NCI-H1105 treated with DMSO at 0.1 percent for 48 hours (cell line): ENCODE measurements around the gene CLCA1.

Source experiments
- DNase-seq: peaks from one replicate; lab custom pipeline; 2025; lab: John Stamatoyannopoulos, UW

Gene CLCA1

DNA sequence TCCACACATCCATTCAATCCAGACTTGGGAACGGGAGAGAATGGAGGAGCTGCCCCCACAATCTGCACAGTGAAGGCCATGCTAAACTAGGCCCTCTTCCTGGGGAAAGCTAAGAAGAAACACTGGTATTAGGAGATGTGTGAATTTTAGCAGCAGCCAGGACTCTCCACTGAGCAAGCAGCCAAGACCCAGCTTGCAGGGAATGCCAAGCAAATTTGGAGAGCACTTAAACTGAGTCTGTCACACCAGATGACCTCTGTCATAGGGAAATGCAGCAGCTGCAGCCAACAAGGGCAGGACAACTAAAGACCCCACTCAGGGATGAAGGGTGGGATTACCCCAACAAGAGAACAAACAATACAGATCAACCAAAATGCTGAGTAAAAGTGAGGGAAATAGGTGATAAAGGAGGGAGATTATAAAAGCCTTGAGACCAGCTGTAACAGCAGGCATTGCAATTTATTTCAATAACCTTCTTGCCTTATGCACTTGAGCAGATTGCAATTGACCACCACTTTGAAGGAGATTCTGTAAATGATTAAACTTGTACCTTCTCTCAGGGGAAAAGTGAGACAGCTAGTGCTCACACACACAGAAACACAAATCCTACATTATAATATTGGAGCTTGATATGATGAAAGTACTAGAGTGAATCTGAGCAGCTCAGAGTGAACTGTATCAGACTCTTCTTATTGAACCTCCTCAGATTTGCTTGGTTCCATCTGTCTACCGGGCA, 2.5 kb upstream of the CLCA1 start:
- no peak for DNase-seq

GRCh38 chr1:86466986-86467385, 1.7 kb upstream of the CLCA1 start:
- DNase-seq, result no peak

GRCh38 chr1:86470859-86471258, 2.1 kb downstream of the CLCA1 start:
- no peak for DNase-seq

DNA sequence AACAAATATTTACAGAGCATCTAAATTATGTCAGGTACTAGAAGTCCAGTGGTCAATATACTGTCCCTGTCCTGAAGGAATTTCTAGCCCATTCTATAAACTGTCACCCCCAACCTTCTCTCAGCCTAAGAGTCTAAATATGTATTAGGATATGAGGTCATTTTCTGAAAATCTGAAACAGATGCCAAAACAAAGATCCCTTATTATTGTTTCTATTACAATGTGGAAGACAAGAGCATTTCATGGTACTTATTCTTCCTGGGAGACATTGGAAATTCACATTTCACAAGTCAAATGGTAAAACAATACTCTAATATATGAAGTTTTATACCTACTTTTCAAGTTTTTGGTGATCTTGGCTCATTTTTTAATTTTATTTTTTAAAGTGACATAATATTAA, 2.6 kb downstream of the CLCA1 start:
- no peak for DNase-seq

DNA sequence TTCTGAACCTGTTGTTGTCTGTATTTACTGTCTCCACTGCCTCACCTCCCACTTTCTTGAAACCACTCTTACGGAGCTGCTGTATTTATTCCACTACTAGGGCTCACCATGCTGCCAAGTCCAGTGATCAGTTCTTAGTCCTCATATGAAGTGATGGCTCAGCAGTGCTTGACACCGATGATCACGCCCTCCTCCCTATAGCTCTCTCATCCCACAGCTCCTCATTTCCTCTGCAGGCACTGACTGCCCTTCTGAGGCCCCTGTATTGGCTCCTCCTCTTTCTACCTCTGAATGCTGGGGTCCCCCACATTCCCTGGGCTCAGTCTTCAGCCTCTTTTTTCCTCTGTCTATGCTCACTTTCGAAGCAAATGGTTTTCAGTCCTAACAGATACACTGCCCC, 3.4 kb downstream of the CLCA1 start:
- no peak for DNase-seq

GRCh38 chr1:86472767-86473166, 4.0 kb downstream of the CLCA1 start:
- no peak for DNase-seq

GRCh38 chr1:86477256-86477655, 8.5 kb downstream of the CLCA1 start:
- no peak for DNase-seq

DNA sequence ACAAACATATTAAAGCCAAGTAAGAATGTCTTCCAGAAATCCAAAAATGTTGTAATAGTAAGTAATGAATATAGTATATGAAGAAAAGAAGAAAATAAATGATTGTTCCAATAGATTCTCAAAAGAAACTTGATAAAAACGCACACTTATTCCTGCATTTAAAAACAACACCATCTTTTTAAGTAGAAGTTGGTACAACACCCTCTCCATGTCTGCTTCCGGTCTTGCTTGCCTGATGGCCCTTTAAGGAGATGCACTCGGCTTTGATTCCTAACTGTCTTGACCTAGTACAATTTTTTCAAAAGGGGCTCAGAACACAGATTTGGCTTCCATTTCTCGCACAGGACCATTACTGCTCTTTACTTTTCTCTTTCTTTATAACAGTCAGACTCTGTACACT, 9.0 kb downstream of the CLCA1 start:
- DNase-seq, result no peak

- no peak for DNase-seq
These were observed 9.9 kb downstream of the CLCA1 start for GRCh38 chr1:86478416-86479156.

DNA sequence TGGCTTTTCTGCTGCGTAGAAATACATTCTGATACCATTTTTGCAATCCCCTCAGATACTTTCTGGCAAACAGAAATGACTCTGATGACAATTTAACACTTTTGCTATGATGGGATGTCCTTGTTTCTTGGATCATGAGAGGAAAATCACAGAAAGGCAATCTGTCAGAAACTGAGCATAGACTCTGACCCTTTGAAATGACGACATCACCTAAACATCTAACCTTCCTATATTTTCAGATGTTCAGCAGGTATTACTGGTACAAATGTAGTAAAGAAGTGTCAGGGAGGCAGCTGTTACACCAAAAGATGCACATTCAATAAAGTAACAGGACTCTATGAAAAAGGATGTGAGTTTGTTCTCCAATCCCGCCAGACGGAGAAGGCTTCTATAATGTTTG, 13.2 kb downstream of the CLCA1 start:
- no peak for DNase-seq

- DNase-seq, result no peak
These were observed 18.5 kb downstream of the CLCA1 start for GRCh38 chr1:86487131-86487810.

GRCh38 chr1:86487811-86488141, 19.0 kb downstream of the CLCA1 start:
- no peak for DNase-seq

- DNase-seq, result no peak
These were observed 20.6 kb downstream of the CLCA1 start for GRCh38 chr1:86489242-86489878.

DNA sequence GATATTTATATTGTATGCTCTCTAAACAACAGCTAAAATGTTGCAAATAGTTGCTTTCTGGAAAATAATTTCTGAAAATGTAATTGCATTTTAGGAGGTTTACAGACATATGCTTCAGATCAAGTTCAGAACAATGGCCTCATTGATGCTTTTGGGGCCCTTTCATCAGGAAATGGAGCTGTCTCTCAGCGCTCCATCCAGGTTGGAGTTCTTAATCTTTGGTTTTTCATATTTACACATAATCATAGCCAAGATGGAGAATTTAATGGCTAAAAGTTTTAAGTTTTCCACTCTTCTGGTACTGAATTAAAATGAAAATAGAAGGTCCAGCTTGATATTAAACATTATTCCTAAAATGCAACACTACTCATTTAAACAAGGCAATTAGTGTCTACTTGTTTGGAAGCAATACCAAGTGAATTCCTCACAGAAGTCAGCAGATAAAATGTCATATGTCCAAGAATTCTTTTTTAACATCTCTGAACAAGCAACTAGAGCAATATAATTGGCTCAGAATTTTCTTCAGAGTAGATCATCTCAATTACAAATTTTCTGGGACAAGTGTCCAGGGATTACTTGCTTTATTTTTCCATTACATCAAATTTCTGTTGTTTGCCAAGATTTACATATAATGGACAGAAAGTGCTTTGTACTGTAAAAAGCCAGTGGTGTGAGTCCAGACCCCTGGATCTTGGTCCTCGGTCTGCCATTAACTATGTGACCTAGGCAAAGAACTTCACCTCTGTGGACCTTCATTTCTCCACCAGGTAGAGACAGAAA, 22.6 kb downstream of the CLCA1 start:
- no peak for DNase-seq

DNA sequence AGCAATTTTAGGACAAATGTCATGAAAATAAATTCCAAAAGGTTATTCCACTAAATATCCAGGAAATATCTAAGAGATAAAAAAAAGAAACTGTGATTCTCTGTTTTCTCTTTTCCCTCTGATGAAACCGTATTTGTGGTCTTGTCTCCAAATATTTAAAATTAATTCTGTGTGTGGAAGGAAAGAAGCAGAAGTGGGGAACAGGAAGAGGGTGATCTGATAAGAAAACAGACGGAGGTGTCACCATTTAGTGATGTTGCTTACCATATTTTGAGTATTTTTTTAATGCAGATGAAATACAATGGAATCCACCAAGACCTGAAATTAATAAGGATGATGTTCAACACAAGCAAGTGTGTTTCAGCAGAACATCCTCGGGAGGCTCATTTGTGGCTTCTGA, 29.6 kb downstream of the CLCA1 start:
- DNase-seq, result no peak

GRCh38 chr1:86499987-86500593, 31.4 kb downstream of the CLCA1 start:
- peak; percentile 50 for DNase-seq

- DNase-seq, result no peak
These were observed 32.0 kb downstream of the CLCA1 start for GRCh38 chr1:86500714-86501113.

- peak; percentile 14 for DNase-seq
These were observed 33.5 kb downstream of the CLCA1 start for GRCh38 chr1:86502125-86502646.

- no peak for DNase-seq
These were observed 34.1 kb downstream of the CLCA1 start for GRCh38 chr1:86502721-86503405.

- no peak for DNase-seq
These were observed 34.8 kb downstream of the CLCA1 start for GRCh38 chr1:86503406-86504136.
